Thyroid gland (tissue), 4 donors: ENCODE measurements around the gene TRAK2.

ENCODE experiments used
- CTCF ChIP-seq, 6 experiments: fragments of 200-600 bp in 3 of 6; fragments of 450-650 bp in 3 of 6; sonication (generic) in 3 of 6; IDR thresholded peaks; one replicate each; pipeline ENCODE4 v1.5.1; 2016 to 2019; ENCODE audit warnings: antibody characterized with exemption in 6 of 6, mild to moderate bottlenecking in 2 of 6, inconsistent platforms in 1 of 6, moderate library complexity in 1 of 6
- POLR2A ChIP-seq, 2 donors: fragments of 450-650 bp; IDR thresholded peaks; one replicate each; pipeline ENCODE4 v1.6.1; 2017; ENCODE audit warnings: antibody characterized with exemption in 2 of 2, mild to moderate bottlenecking in 2 of 2, moderate library complexity in 1 of 2

GRCh38 chr2:201447086-201447485 is 4.2 kb downstream of the TRAK2 start:
- no peak for TF ChIP-seq POLR2A (IDR thresholded peaks at IDR 0.05)
- no peak for TF ChIP-seq CTCF (IDR thresholded peaks at IDR 0.05)
